Nephron progenitor cell (in vitro differentiated cells): ENCODE data around the gene STXBP5L.

Source experiments
- DNase-seq: peaks from one replicate; pipeline ENCODE4 v3.0.0; 2021
- H3K27ac Mint-ChIP-seq: 2 replicates; pipeline ENCODE4 v1.8.0; 2021; ENCODE audit warnings: mild to moderate bottlenecking, moderate library complexity, mixed read lengths
- H3K27me3 Mint-ChIP-seq: 2 replicates; pipeline ENCODE4 v1.8.0; 2021; ENCODE audit warnings: mild to moderate bottlenecking, low read depth, mixed read lengths; ENCODE audit not compliant: poor library complexity
- H3K36me3 Mint-ChIP-seq: 2 replicates; pipeline ENCODE4 v1.8.0; 2021; ENCODE audit warnings: low read depth, mixed read lengths
- H3K4me1 Mint-ChIP-seq: 2 replicates; pipeline ENCODE4 v1.8.0; 2021; ENCODE audit warnings: mixed read lengths
- H3K4me3 Mint-ChIP-seq: 2 replicates; pipeline ENCODE4 v1.8.0; 2021; ENCODE audit warnings: mild to moderate bottlenecking, moderate library complexity, mixed read lengths
- H3K9me3 Mint-ChIP-seq: 2 replicates; pipeline ENCODE4 v1.8.0; 2021; ENCODE audit warnings: mild to moderate bottlenecking, moderate library complexity, mixed read lengths
- TF ChIP-seq, protein P1 (sequence below): fragments of 200-600 bp; sonication (generic); IDR thresholded peaks from 2 replicates; pipeline ENCODE4 v1.5.0; 2021; ENCODE audit warnings: antibody characterized with exemption

STXBP5L gene

DNA sequence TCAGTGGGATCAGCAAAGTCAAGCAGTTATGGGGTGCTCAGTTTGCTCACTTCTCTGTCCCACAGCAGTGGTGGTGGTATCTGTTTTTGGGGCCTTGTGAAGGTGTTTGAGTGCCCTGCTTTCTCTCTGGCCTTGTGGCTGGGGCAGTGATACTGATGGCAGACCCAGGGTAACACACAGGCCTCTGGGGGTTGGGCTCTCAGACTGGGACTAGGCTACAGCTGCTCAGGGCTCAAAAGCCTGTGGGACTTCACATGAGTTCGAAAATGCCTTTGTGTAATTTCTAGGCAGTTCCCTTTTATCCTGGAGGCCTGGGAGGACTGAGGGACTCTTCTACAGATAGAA, 75.3 kb downstream of the STXBP5L start:
- DNase-seq: no peak
- H3K9me3 Mint-ChIP-seq: peaks cover 30% of the 10 kb centered on the region
- H3K4me1 Mint-ChIP-seq: peaks cover 5% of the 10 kb centered on the region

DNA sequence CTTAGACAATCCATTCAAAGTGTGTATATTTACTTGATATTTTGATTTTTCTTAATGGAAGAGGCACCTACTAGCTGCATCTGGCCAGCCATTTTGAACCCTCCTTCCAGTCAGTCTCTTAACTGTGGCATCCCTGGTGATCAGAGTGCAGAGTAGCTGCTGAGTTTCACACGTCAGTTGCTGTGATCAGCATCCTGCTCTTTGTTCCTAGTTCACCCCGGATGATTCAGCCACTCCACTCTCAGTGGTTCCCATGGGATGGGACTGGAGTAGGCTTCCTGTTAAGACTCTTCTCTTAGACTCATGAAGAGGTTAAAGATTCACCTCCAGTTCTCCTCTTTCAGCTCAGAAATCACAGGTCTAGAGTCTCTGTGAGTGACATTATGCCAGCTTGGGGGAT, 75.8 kb downstream of the STXBP5L start:
- peaks cover 5% of the 10 kb centered on the region for H3K4me1 Mint-ChIP-seq
- H3K36me3 Mint-ChIP-seq: peaks cover 17% of the 10 kb centered on the region

More for the DNA sequence above, 75.3 kb downstream of the STXBP5L start:
- no peak overlapping the region for H3K27ac Mint-ChIP-seq
- TF ChIP-seq, protein P1, sequence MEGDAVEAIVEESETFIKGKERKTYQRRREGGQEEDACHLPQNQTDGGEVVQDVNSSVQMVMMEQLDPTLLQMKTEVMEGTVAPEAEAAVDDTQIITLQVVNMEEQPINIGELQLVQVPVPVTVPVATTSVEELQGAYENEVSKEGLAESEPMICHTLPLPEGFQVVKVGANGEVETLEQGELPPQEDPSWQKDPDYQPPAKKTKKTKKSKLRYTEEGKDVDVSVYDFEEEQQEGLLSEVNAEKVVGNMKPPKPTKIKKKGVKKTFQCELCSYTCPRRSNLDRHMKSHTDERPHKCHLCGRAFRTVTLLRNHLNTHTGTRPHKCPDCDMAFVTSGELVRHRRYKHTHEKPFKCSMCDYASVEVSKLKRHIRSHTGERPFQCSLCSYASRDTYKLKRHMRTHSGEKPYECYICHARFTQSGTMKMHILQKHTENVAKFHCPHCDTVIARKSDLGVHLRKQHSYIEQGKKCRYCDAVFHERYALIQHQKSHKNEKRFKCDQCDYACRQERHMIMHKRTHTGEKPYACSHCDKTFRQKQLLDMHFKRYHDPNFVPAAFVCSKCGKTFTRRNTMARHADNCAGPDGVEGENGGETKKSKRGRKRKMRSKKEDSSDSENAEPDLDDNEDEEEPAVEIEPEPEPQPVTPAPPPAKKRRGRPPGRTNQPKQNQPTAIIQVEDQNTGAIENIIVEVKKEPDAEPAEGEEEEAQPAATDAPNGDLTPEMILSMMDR: no peak
- H3K36me3 Mint-ChIP-seq: peaks cover 17% of the 10 kb centered on the region
- H3K4me3 Mint-ChIP-seq: no peak overlapping the region
- H3K27me3 Mint-ChIP-seq: no peaks in the 10 kb centered on the region

GRCh38 chr3:120985242-120985641, 77.2 kb downstream of the STXBP5L start:
- H3K27ac Mint-ChIP-seq: no peak overlapping the region
- TF ChIP-seq, protein P1: no peak
- no peaks in the 10 kb centered on the region for H3K27me3 Mint-ChIP-seq
- peaks cover 8% of the 10 kb centered on the region for H3K36me3 Mint-ChIP-seq
- peaks cover 5% of the 10 kb centered on the region for H3K4me1 Mint-ChIP-seq
- H3K4me3 Mint-ChIP-seq: no peak overlapping the region
- no peak for DNase-seq
- H3K9me3 Mint-ChIP-seq: peaks cover 27% of the 10 kb centered on the region

More for the DNA sequence above, 75.8 kb downstream of the STXBP5L start:
- H3K4me3 Mint-ChIP-seq: no peak overlapping the region
- peaks cover 28% of the 10 kb centered on the region for H3K9me3 Mint-ChIP-seq
- no peaks in the 10 kb centered on the region for H3K27me3 Mint-ChIP-seq
- no peak for DNase-seq
- TF ChIP-seq, protein P1: no peak
- H3K27ac Mint-ChIP-seq: no peak overlapping the region

- Mint-ChIP-seq H3K27me3 (no peaks in the 10 kb centered on the region), H3K9me3 (peaks cover 11% of the 10 kb centered on the region), H3K36me3 (no peaks in the 10 kb centered on the region), H3K27ac (no peak overlapping the region), H3K4me3 (no peak overlapping the region), H3K4me1 (peaks cover 2% of the 10 kb centered on the region)
- DNase-seq: no peak
- TF ChIP-seq, protein P1: no peak
These were observed 81.0 kb downstream of the STXBP5L start for GRCh38 chr3:120988994-120989393.

DNA sequence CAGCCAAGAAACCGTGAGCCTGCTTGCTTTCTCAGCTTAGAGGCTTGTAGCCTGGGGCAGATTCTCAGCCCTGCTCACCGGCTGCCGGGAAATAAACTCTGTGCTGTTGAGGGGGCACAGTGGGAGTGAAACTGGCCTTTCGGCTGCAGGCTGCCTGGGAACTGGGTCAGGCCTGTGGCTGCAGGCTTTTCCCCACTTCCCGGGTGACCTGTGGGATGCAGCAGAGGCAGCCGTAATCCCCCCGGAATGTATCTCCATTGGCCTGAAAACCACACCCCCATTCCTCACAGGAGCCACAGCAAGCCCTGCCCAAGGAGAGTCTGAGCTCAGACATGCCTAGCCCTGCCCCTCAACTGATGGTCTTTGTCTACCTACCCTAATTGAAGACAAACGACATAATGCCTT, 110.9 kb downstream of the STXBP5L start:
- no peaks in the 10 kb centered on the region for H3K27me3 Mint-ChIP-seq
- H3K4me3 Mint-ChIP-seq: no peak overlapping the region

GRCh38 chr3:121063628-121064027, 155.6 kb downstream of the STXBP5L start:
- no peaks in the 10 kb centered on the region for H3K9me3 Mint-ChIP-seq
- H3K4me3 Mint-ChIP-seq: no peak overlapping the region
- H3K36me3 Mint-ChIP-seq: no peaks in the 10 kb centered on the region
- no peaks in the 10 kb centered on the region for H3K27me3 Mint-ChIP-seq
- no peak overlapping the region for H3K27ac Mint-ChIP-seq
- TF ChIP-seq, protein P1: no peak
- peak; percentile 7 for DNase-seq
- H3K4me1 Mint-ChIP-seq: peaks cover 10% of the 10 kb centered on the region

More for the DNA sequence above, 110.9 kb downstream of the STXBP5L start:
- H3K4me1 Mint-ChIP-seq: no peaks in the 10 kb centered on the region
- H3K36me3 Mint-ChIP-seq: no peaks in the 10 kb centered on the region
- H3K9me3 Mint-ChIP-seq: peaks cover 4% of the 10 kb centered on the region
- no peak for DNase-seq
- H3K27ac Mint-ChIP-seq: no peak overlapping the region
- TF ChIP-seq, protein P1: no peak
